GM04503 (cell line): ENCODE results near the gene NTN3.
"Not testable (repeated sequence)": the region's sequence is repeated elsewhere in the genome, so short reads cannot be mapped to it uniquely, and the experiment has no call there.

Source experiments
- DNase-seq: peaks from one replicate; pipeline ENCODE4 v3.0.0-alpha.2; 2012; ENCODE audit warnings: low read depth

The NTN3 gene

GRCh38 chr16:2471016-2471652, at the start of gene NTN3:
Gene NTN3 (plus strand): TSS chr16:2471297. CDS start chr16:2471702, 405 bp downstream.
- DNase-seq: no peak

GRCh38 chr16:2422123-2422867, 48.8 kb upstream of the NTN3 start:
- no peak for DNase-seq

DNA sequence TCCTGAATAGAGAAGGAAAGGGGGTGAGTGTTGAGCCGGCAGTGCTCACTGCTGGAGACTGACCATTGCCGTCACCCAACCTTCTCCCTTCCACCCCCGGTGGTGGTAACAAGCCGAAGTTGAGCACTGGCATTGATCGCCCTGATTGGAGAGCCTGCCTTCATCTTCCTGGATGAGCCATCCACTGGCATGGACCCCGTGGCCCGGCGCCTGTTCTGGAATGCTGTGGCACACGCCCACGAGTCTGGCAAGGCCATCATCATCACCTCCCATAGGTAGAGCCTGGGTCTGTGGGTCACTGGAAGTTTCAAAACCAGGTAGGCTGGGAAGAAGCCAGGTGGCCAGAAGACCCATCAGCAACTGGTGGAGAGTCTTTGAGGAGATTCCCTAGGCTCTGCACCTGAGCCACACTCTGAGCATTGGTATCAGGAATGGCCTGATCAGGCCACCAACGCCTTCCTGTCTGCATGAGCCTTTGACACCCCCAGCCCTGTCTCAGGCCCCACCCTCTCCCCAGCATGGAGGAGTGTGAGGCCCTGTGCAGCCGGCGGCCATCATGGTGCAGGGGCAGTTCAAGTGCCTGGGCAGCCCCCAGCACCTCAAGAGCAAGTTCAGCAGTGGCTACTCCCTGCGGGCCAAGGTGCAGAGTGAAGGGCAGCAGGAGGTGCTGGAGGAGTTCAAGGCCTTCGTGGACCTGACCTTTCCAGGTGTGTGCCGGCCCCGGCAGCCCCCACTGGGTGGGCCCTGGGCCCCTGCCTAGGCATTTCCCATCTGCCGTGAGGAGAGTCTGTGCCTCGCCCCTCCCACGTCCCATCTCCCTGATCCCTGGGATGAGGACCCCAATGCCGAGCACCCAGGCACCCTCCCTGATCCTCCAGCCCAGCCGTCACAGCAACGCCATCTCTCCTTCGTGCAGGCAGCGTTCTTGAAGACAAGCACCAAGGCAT, 46.8 kb upstream of the NTN3 start:
- DNase-seq: no peak

- no peak for DNase-seq
Measured at GRCh38 chr16:2425008-2425518, 46.0 kb upstream of the NTN3 start.

- no peak for DNase-seq
Measured at GRCh38 chr16:2425825-2426430, 45.2 kb upstream of the NTN3 start.

DNA sequence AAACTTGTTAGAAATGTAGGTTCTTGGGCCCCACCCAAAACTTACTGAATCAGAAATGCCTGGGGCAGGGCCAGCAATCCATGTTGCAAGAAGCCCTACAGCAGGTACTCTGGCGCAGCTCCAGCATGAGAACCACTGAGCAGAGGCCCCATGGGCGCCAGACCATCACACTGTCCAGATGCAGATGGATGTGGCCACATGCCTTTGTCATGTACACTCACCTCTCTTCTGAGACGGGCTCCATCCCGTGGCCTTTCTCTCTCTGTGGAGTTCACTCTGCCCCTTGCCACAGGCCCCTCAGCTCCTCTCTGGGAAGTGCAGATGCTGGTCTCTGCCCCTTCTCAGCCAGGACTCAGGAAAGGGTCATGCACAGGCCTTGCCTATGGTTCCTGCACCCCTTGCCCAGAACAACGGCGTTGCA, 44.1 kb upstream of the NTN3 start:
- DNase-seq: no peak

- no peak for DNase-seq
Measured at GRCh38 chr16:2427526-2427925, 43.6 kb upstream of the NTN3 start.

- no peak for DNase-seq
Measured at GRCh38 chr16:2428051-2428783, 42.9 kb upstream of the NTN3 start.

DNA sequence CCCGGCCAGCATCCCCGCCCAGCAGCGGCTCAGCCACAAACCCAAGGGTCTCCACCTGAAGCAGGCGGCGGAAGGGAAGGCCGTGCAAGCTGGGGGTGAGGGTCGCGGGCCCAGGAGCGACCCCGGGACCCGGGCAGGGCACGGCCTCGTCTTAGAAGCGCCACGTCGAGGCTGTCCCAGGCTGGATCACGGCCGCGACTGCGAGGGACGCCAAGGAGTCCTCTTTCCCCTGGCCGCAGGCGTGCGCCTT, 42.4 kb upstream of the NTN3 start:
- no peak for DNase-seq

DNA sequence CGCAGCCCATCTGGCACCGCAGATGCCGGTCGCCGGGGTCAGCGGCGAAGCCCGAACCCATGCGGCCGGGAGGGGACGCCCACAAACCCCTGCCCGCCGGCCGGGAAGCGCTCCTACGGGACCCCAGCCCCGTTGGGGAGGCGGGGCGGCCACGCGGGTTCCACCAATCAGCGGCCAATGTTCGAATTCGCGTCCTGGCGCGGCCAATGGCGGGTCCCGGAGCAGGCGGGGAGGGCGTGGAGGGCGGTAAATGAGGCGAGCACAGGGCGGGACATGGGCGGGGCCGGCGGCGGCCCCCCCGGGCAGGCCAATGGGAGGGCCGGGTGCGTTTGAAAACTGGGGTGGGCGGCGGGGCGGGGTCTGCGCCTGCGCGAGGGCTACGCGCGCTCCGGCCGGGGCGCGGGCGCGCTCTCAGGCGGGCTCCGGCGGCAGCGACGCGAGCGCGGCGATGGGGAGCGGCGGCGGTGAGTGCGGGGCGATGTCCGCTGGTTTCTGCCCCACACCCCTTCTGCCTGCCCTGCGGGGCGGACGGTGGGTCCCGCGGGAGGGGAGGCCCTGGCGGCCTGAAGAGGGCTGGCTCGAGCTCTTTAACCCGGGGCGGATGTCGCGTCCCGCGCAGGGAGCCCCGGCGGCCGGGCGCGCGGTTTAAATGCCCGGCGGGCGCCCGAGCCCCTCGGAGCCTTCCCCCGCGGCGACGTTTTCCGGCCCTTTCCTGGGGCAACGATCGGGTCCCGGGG, 41.9 kb upstream of the NTN3 start, which contains the start of gene CCNF:
TSS of gene CCNF (plus strand) at position 414 of the 737 bp plus-strand sequence. CDS start at position 449, 35 bp downstream.
- peak; percentile 56 for DNase-seq

DNA sequence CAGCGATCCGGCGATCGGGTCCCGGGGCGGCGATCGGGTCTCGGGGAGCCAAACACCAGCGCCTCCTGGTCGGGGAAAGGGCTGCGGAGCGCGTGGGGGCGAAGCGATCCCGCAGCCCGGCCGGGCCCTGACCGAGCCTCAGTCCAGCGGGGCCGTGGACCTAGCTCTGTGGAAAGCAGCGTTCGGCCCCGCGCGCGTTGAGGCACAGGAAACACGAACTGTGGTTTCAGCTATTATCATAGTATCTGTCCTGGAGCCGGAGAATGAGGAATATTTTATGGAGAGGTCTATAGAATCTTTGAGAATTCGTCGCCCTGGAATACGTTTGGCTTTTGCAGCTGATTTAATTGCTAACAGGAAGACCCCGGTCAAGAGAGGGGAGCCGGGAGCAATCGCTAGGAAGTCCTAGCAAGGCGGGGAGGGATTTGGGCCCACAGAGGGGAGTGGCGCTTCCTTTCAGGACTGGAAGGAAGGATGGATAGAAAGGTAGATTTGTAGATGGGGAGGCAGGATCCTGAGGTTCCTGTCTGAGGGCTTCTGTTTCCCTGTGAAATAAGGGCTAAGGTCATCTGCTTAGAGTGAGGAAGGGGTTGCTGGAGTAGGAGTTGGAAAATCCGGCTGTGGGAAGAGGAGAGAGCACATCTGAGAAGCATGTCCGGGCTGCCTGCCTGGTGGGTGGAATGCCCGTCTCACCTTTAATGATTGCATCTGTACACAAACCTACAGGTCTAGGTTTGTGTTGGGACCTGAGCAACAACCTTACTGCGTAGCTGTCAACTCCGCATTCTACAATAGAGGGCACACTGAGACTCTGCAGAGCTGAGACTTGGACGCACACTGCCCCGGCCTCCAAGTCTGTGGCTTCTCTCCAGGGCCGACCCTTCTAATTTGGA, 41.1 kb upstream of the NTN3 start:
- no peak for DNase-seq

DNA sequence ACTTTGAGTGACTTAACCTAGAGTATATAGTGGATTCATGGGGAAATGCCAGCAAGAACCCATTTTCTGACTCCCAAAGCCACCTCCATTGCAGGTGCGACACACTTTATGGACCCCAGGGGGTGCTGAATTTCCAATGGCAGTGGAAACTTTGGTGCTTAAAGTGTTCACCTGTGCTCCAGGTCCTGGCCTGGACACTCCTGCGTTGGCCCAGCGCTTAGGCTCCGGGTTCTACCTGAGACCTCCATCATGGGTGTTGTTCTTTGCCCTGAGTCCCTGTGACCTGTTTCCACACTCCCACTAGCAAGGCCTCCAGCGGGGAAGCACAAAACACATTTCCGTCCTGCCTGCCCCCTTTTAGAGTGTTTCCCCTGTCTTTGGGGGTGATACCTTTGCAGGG, 38.8 kb upstream of the NTN3 start:
- DNase-seq: no peak

DNA sequence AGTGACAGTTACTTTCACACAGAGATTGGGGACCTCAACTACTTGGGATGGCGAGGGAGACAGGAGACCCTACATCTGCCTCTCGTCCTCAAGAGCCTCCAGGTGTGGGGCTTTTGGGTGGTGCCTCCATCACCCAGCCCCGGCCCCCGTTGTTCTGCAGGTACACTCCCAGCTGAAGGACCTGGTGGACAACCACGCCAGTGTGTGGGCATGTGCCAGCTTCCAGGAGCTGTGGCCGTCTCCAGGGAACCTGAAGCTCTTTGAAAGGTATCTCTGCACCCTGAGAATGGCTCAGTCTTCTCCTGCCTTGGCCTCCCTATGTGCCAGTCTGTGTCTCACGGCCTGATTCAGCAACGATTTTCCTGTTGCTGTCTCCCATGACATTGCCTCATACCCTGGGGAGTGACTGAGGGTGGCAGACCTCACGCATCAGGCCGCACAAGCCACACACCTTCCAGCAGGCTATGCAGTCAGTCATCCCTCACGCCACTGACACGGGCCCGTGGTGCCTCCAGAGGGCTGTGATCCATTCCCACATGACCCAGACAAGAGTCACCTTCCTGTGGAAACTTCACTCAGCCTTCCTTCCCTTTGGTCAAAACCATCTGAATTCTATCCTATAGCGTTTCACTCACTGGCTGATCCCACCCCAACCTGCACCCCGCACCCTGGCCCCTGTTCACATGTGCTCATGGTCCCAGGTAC, 38.1 kb upstream of the NTN3 start:
- DNase-seq: no peak

GRCh38 chr16:2435236-2435635, 35.9 kb upstream of the NTN3 start:
- not testable (repeated sequence) for DNase-seq

GRCh38 chr16:2436110-2436509, 35.0 kb upstream of the NTN3 start:
- DNase-seq: no peak

DNA sequence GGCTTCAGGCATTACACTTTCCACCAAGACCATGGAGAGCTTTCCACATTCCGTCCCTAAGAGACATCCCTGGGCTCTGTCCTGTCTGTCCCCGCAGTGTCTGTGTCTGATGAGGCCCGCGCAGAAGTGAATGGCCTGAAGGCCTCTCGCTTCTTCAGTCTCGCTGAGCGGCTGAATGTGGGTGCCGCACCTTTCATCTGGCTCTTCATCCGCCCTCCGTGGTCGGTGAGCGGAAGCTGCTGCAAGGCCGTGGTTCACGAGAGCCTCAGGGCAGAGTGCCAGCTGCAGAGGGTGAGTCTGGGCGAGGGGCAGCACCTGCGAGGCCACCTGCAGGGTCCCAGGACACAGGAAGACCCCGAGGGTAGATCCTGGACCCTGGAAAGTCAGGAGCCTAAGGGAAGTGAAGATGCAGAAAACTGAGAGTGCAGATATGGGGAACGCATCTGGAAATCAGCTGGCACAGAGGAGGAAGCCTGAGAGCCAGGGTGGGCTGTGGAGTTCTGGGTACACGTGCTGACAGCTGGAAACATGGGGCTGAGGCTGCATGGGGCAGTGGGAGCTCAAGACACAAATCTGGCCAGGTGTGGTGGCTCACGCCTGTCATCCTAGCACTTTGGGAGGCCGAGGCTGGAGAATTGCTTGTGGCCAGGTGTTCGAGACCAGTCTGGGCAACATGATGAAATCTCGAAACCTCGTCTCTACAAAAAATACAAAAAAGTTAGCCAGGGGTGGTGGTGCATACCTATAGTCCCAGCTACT, 33.9 kb upstream of the NTN3 start:
- no peak for DNase-seq

DNA sequence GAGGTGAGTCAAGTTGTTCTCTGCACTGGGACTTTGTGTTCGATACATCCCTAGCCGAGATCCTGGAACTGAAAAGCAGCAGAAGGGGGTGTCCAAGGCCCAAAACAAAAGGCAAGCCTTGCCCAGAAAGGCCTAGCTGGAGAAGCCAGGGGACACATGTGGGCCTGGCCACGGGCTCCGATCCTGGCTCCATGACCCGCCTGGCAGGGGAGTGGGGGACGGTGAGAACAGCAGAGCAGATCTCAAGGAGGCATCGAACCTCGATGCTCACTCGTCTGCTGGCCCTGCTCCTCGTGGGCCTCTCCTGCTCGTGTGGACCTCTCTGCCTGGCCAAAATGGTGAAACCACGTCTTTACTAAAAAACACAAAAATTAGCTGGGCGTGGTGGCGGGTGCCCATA, 33.0 kb upstream of the NTN3 start:
- DNase-seq: no peak

DNA sequence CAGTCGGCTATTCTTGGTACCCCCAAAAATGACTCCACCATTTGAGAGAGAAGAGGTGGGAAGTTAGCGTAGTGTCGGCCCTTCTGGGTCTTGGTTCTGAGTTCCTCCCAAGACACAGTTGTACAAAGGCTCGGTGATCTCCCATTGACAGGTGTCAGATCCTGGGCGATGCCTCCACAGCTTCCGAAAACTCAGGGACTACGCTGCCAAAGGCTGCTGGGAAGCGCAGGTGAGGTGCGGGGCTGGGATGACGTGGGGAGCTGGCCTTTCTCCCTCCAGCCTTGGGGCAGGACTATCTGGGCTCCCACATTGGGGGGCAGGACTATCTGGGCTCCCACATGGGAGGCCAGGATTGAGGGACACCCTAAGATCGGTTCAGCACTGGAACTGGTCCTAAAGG, 31.5 kb upstream of the NTN3 start:
- no peak for DNase-seq
